HEK293 (cell line): Measurements from ENCODE around the gene TOP2A.

Experiments
- CTCF ChIA-PET: fragments of 350-600 bp; formaldehyde crosslinking; extraction: SDS; loops from one replicate; lab custom pipeline; 2021; ENCODE audit warnings: antibody characterized with exemption; lab: Yijun Ruan, JAX
- POLR2A ChIA-PET: fragments of 300-600 bp; formaldehyde crosslinking; extraction: SDS; loops from one replicate; lab custom pipeline; 2020; ENCODE audit warnings: antibody characterized with exemption, inconsistent platforms; lab: Yijun Ruan, JAX
- H3K27ac ChIP-seq: fragments of 200-500 bp; sonication (Bioruptor generic); 2 replicates; pipeline ENCODE4 v1.5.1; 2014; ENCODE audit warnings: low read depth, low read length, control low read depth, inconsistent platforms; ENCODE audit errors: extremely low read depth
- H3K36me3 ChIP-seq, 2 experiments: fragments of 200-500 bp in 1 of 2; sonication (Bioruptor generic) in 1 of 2; 1 replicate in 1 of 2; 2 replicates in 1 of 2; pipeline ENCODE4 v1.5.1; 2014 to 2017; ENCODE audit warnings: inconsistent platforms in 2 of 2, low read length in 2 of 2; ENCODE audit not compliant: control insufficient read depth in 2 of 2, insufficient read depth in 1 of 2
- H3K4me1 ChIP-seq: fragments of 200-500 bp; sonication (Bioruptor generic); 2 replicates; pipeline ENCODE4 v1.5.1; 2014; ENCODE audit warnings: mild to moderate bottlenecking, low read length, inconsistent platforms; ENCODE audit not compliant: control insufficient read depth, insufficient read depth
- H3K4me3 ChIP-seq: 2 replicates; pipeline ENCODE4 v1.5.1; 2011; ENCODE audit warnings: low read depth, mild to moderate bottlenecking, control low read depth, low read length, moderate library complexity
- H3K9me3 ChIP-seq: fragments of 200-500 bp; sonication (Bioruptor generic); 2 replicates; pipeline ENCODE4 v1.5.1; 2014; ENCODE audit warnings: low read depth, low read length, inconsistent platforms; ENCODE audit not compliant: control insufficient read depth, insufficient read depth
- AEBP2 ChIP-seq: fragments of 450-650 bp; formaldehyde crosslinking; IDR thresholded peaks from 2 replicates; pipeline ENCODE4 v1.5.1; 2016; ENCODE audit warnings: missing biosample characterization, missing genetic modification characterization, borderline replicate concordance
- GLIS1 ChIP-seq: fragments of 450-650 bp; formaldehyde crosslinking; IDR thresholded peaks from 2 replicates; pipeline ENCODE4 v1.5.1; 2016; ENCODE audit warnings: missing biosample characterization, missing genetic modification characterization
- KLF7 ChIP-seq: fragments of 450-650 bp; formaldehyde crosslinking; IDR thresholded peaks from 2 replicates; pipeline ENCODE4 v1.5.1; 2016; ENCODE audit warnings: missing biosample characterization, missing genetic modification characterization, borderline replicate concordance
- ZBTB11 ChIP-seq: fragments of 450-650 bp; formaldehyde crosslinking; conservative IDR thresholded peaks from 2 replicates; pipeline ENCODE4 v1.5.1; 2016; ENCODE audit warnings: low read depth, missing biosample characterization, missing genetic modification characterization
- ZBTB21 ChIP-seq: fragments of 450-650 bp; formaldehyde crosslinking; IDR thresholded peaks from 2 replicates; pipeline ENCODE4 v1.5.1; 2017; ENCODE audit warnings: missing biosample characterization, missing genetic modification characterization
- ZBTB49 ChIP-seq: fragments of 450-650 bp; formaldehyde crosslinking; IDR thresholded peaks from 2 replicates; pipeline ENCODE4 v1.5.1; 2016; ENCODE audit warnings: missing biosample characterization, missing genetic modification characterization, low read depth
- ZFP41 ChIP-seq: fragments of 450-650 bp; formaldehyde crosslinking; IDR thresholded peaks from 2 replicates; pipeline ENCODE4 v1.5.1; 2016; ENCODE audit warnings: missing biosample characterization, missing genetic modification characterization, borderline replicate concordance
- ZNF114 ChIP-seq: fragments of 450-650 bp; formaldehyde crosslinking; IDR thresholded peaks from 2 replicates; pipeline ENCODE4 v1.5.0; 2017; ENCODE audit warnings: missing biosample characterization, missing genetic modification characterization
- ZNF18 ChIP-seq: fragments of 450-650 bp; formaldehyde crosslinking; IDR thresholded peaks from 2 replicates; pipeline ENCODE4 v1.5.1; 2016; ENCODE audit warnings: missing biosample characterization, missing genetic modification characterization
- ZNF184 ChIP-seq: fragments of 450-650 bp; IDR thresholded peaks from 2 replicates; pipeline ENCODE4 v1.5.1; 2018; ENCODE audit warnings: missing biosample characterization, mild to moderate bottlenecking, missing genetic modification characterization
- ZNF2 ChIP-seq: fragments of 450-650 bp; formaldehyde crosslinking; IDR thresholded peaks from 2 replicates; pipeline ENCODE4 v1.5.1; 2016; ENCODE audit warnings: missing biosample characterization, missing genetic modification characterization
- ZNF223 ChIP-seq: fragments of 450-650 bp; formaldehyde crosslinking; IDR thresholded peaks from 2 replicates; pipeline ENCODE4 v1.5.1; 2016; ENCODE audit warnings: missing biosample characterization, missing genetic modification characterization
- ZNF341 ChIP-seq: fragments of 450-650 bp; formaldehyde crosslinking; IDR thresholded peaks from 2 replicates; pipeline ENCODE4; 2016; ENCODE audit warnings: low read depth, missing biosample characterization, missing genetic modification characterization
- ZNF354C ChIP-seq: fragments of 450-650 bp; formaldehyde crosslinking; IDR thresholded peaks from 2 replicates; pipeline ENCODE4 v1.5.1; 2016; ENCODE audit warnings: missing biosample characterization, missing genetic modification characterization, low read depth, borderline replicate concordance
- ZNF394 ChIP-seq: fragments of 450-650 bp; formaldehyde crosslinking; IDR thresholded peaks from 2 replicates; pipeline ENCODE4 v1.5.1; 2016; ENCODE audit warnings: missing biosample characterization, missing genetic modification characterization, mild to moderate bottlenecking, moderate library complexity, borderline replicate concordance
- ZNF433 ChIP-seq: fragments of 450-650 bp; formaldehyde crosslinking; IDR thresholded peaks from 2 replicates; pipeline ENCODE4 v1.5.1; 2016; ENCODE audit warnings: missing biosample characterization, missing genetic modification characterization, low read depth
- ZNF513 ChIP-seq: fragments of 450-650 bp; IDR thresholded peaks from 2 replicates; pipeline ENCODE4 v1.5.1; 2018; ENCODE audit warnings: missing biosample characterization, missing genetic modification characterization
- ZNF544 ChIP-seq: fragments of 450-650 bp; formaldehyde crosslinking; IDR thresholded peaks from 2 replicates; pipeline ENCODE4 v1.5.0; 2017; ENCODE audit warnings: missing biosample characterization, missing genetic modification characterization
- ZNF692 ChIP-seq: fragments of 450-650 bp; formaldehyde crosslinking; IDR thresholded peaks from 2 replicates; pipeline ENCODE4 v1.5.1; 2016; ENCODE audit warnings: missing biosample characterization, missing genetic modification characterization
- ZNF76 ChIP-seq: fragments of 450-650 bp; formaldehyde crosslinking; IDR thresholded peaks from 2 replicates; pipeline ENCODE4; 2016; ENCODE audit warnings: low read depth, missing biosample characterization, missing genetic modification characterization, borderline replicate concordance
- ZNF768 ChIP-seq: fragments of 450-650 bp; formaldehyde crosslinking; IDR thresholded peaks from 2 replicates; pipeline ENCODE4 v1.5.1; 2018; ENCODE audit warnings: missing biosample characterization, mild to moderate bottlenecking, missing genetic modification characterization

Gene TOP2A

GRCh38 chr17:40341808-40342503 lies 75.7 kb downstream of the TOP2A start (continued):
- TF ChIP-seq AEBP2 (tag by site-specific recombination) (no peak), ZBTB11 (peak; percentile 67), ZNF2 (peak; percentile 20; the same call in 1 of the 2 replicates), ZNF768 (tag by site-specific recombination) (no peak), ZNF76 (tag by site-specific recombination) (peak; percentile 84), ZNF394 (tag by site-specific recombination) (peak; percentile 72; the same call in 1 of the 2 replicates)

- Histone ChIP-seq H3K36me3 (peaks cover 0 to 4% of the 10 kb centered on the region in 2 experiments; a peak in 2 of 3 replicates), H3K27ac (peak overlapping the region; percentile 77), H3K4me3 (peak overlapping the region; percentile 69), H3K9me3 (no peaks in the 10 kb centered on the region), H3K4me1 (peaks cover 28% of the 10 kb centered on the region)
- ChIA-PET CTCF (interaction anchor here (0.6 to 2.1 kb wide), 8 partner anchors 13 to 130 kb away, joined by 3 to 7 read pairs (median 4); no protein-coding TSS in a partner anchor), POLR2A (interaction anchor here (0.6 to 2.0 kb wide), 18 partner anchors 13 to 227 kb away, joined by 3 to 15 read pairs (median 4); partner anchors contain the start of genes CASC3, GJD3 and RARA)
- TF ChIP-seq ZNF18 (tag by site-specific recombination): no peak
- TF ChIP-seq ZBTB21 (tag by site-specific recombination): peak; percentile 99
- TF ChIP-seq ZNF114: no peak
- no peak for TF ChIP-seq ZNF354C (tag by site-specific recombination)
- no peak for TF ChIP-seq ZBTB49 (tag by site-specific recombination)
- no peak for TF ChIP-seq ZNF223 (tag by site-specific recombination)
- TF ChIP-seq KLF7 (tag by site-specific recombination): no peak
- TF ChIP-seq ZNF544 (tag by site-specific recombination): no peak
- TF ChIP-seq ZNF513 (tag by site-specific recombination): no peak
- peak; percentile 91 for TF ChIP-seq GLIS1
- TF ChIP-seq ZNF341 (tag by site-specific recombination): peak; percentile 78
- TF ChIP-seq ZNF433 (tag by site-specific recombination): no peak
- peak; percentile 59; the same call in 1 of the 2 replicates for TF ChIP-seq ZNF184 (tag by site-specific recombination)
- TF ChIP-seq ZFP41 (tag by site-specific recombination): no peak
- TF ChIP-seq ZNF692 (tag by site-specific recombination): peak; percentile 68
Observed at GRCh38 chr17:40340880-40341807, 76.6 kb downstream of the TOP2A start.
